K562 (cell line): ENCODE data around the gene CORIN. TPM values are rescaled to one million over a fixed set of nuclear protein-coding genes. Genes with fewer than 3 reads are reported as not detected.

Experiments
- ATAC-seq: fragments of 200-7000 bp; cut with Tn5 transposase; 3 replicates; pipeline ENCODE4 v1.9.1; 2020; ENCODE audit warnings: moderate library complexity
- BruUV-seq: library from RNA; stranded (reverse); fragments of 400-500 nt; replicated peaks from 2 replicates; lab custom pipeline; 2021; lab: Mats Ljungman, UMichigan
- CTCF ChIA-PET: fragments of 300-600 bp; formaldehyde crosslinking; extraction: SDS; loops from one replicate; lab custom pipeline; 2021; ENCODE audit warnings: low intra/inter-chr PET ratio; lab: Yijun Ruan, JAX
- POLR2A ChIA-PET: fragments of 300-600, 350-650 bp; sonication (Branson Sonifier 250); formaldehyde crosslinking; extraction: SDS; loops from one replicate; lab custom pipeline; 2021; ENCODE audit warnings: antibody characterized with exemption, inconsistent platforms; lab: Yijun Ruan, JAX
- DNase-seq, 4 experiments: peaks; one replicate each; pipeline versions ENCODE4 v3.0.0 to v3.0.0-alpha.2; 2011 to 2018; ENCODE audit warnings: low spot score in 3 of 4, mixed read lengths in 3 of 4; ENCODE audit errors: extremely low read depth in 1 of 4
- FAIRE-seq: peaks from 2 replicates; lab custom pipeline; 2011; peaks lifted over from hg19 to GRCh38; lab: Jason Lieb, UNC
- H2AFZ ChIP-seq: 2 replicates; pipeline ENCODE4 v1.6.0; 2011; ENCODE audit warnings: low read depth, low read length, control low read depth, inconsistent platforms
- H3K27ac ChIP-seq: fragments of 200-600 bp; 3 replicates; pipeline ENCODE4 v1.8.0; 2011; ENCODE audit warnings: low read depth, mild to moderate bottlenecking, control low read depth, inconsistent platforms, low read length, moderate library complexity, mixed read lengths; ENCODE audit errors: extremely low read depth
- H3K27me3 ChIP-seq, 2 experiments: fragments of 300-600 bp in 1 of 2; 2 replicates in 1 of 2; 3 replicates in 1 of 2; pipeline versions ENCODE4 v1.6.0 to v1.8.0; 2011; ENCODE audit warnings: inconsistent platforms in 2 of 2, low read length in 2 of 2, mild to moderate bottlenecking in 1 of 2, mixed read lengths in 1 of 2, moderate library complexity in 1 of 2; ENCODE audit not compliant: control insufficient read depth in 2 of 2, insufficient read depth in 2 of 2
- H3K36me3 ChIP-seq: fragments of 300-600 bp; 3 replicates; pipeline ENCODE4 v1.8.0; 2011; ENCODE audit warnings: mild to moderate bottlenecking, low read length, inconsistent platforms; ENCODE audit not compliant: control insufficient read depth, insufficient read depth
- H3K4me1 ChIP-seq, 2 experiments: fragments of 200-600 bp in 1 of 2; replicated peaks in 1 of 2; 2 replicates in 1 of 2; 3 replicates in 1 of 2; pipeline versions ENCODE4 v1.5.1 to v1.8.0; 2011; ENCODE audit warnings: inconsistent platforms in 2 of 2, low read length in 2 of 2, mild to moderate bottlenecking in 1 of 2, mixed read lengths in 1 of 2, moderate library complexity in 1 of 2; ENCODE audit not compliant: control insufficient read depth in 2 of 2, insufficient read depth in 2 of 2
- H3K4me2 ChIP-seq: 2 replicates; pipeline ENCODE4 v1.6.1; 2011; ENCODE audit warnings: low read length, control low read depth, inconsistent platforms, mixed read lengths; ENCODE audit not compliant: insufficient read depth
- H3K4me3 ChIP-seq: fragments of 200-600 bp; sonication (generic), shearing (Covaris generic); 2 replicates; pipeline ENCODE4 v1.5.1; 2016; ENCODE audit warnings: control low read depth, inconsistent platforms
- H3K79me2 ChIP-seq: fragments of 200-600 bp; 3 replicates; pipeline ENCODE4 v1.8.0; 2011; ENCODE audit warnings: low read length, inconsistent platforms; ENCODE audit not compliant: control insufficient read depth, insufficient read depth
- H3K9ac ChIP-seq, 2 experiments: 2 replicates each; pipeline versions ENCODE4 v1.6.0 to v1.6.1; 2011; ENCODE audit warnings: low read depth in 2 of 2, low read length in 2 of 2, control low read depth in 1 of 2, inconsistent platforms in 1 of 2, mild to moderate bottlenecking in 1 of 2, mixed read lengths in 1 of 2; ENCODE audit not compliant: insufficient read depth in 1 of 2
- H3K9me1 ChIP-seq: one replicate; pipeline ENCODE4 v1.6.0; 2011; ENCODE audit warnings: inconsistent platforms, mild to moderate bottlenecking, low read length, moderate library complexity; ENCODE audit not compliant: control insufficient read depth, insufficient read depth
- H3K9me3 ChIP-seq: replicated peaks from 2 replicates; pipeline ENCODE4 v1.5.1; 2011; ENCODE audit warnings: low read depth, low read length, inconsistent platforms; ENCODE audit not compliant: control insufficient read depth, insufficient read depth
- H4K20me1 ChIP-seq: replicated peaks from 2 replicates; pipeline ENCODE4 v1.6.1; 2011; ENCODE audit warnings: low read length, inconsistent platforms, mixed read lengths; ENCODE audit not compliant: control insufficient read depth, insufficient read depth
- AFF1 ChIP-seq, 2 experiments: fragments of 450-650 bp; IDR thresholded peaks; 2 replicates each; pipeline ENCODE4 v1.6.1; 2018; ENCODE audit warnings: mild to moderate bottlenecking in 2 of 2, low read depth in 1 of 2; ENCODE audit not compliant: partially characterized antibody in 2 of 2
- CEBPZ ChIP-seq: fragments of 150-350 bp; IDR thresholded peaks from 2 replicates; pipeline ENCODE4 v1.6.1; 2014; ENCODE audit warnings: low read depth, mild to moderate bottlenecking, low read length, borderline replicate concordance
- DPF2 ChIP-seq: fragments of 450-650 bp; IDR thresholded peaks from 2 replicates; pipeline ENCODE4 v1.6.1; 2016
- FOXK1 ChIP-seq: sonication (generic); formaldehyde crosslinking; IDR thresholded peaks from 2 replicates; pipeline ENCODE4 v1.8.0; 2022; ENCODE audit warnings: missing genetic modification reagents, mild to moderate bottlenecking, borderline replicate concordance
- MTA2 ChIP-seq: fragments of 450-650 bp; IDR thresholded peaks from 2 replicates; pipeline ENCODE4 v1.6.1; 2016; ENCODE audit warnings: low read depth
- MTA3 ChIP-seq: fragments of 450-650 bp; formaldehyde crosslinking; IDR thresholded peaks from 2 replicates; pipeline ENCODE4 v1.6.1; 2017; ENCODE audit warnings: mild to moderate bottlenecking, borderline replicate concordance
- MYNN ChIP-seq, 2 experiments: sonication (generic); formaldehyde crosslinking in 1 of 2; IDR thresholded peaks; 2 replicates each; pipeline versions ENCODE4 v1.5.0 to v1.6.1; 2016 to 2020; ENCODE audit warnings: antibody characterized with exemption in 1 of 2, missing genetic modification reagents in 1 of 2
- NR1H2 ChIP-seq: sonication (generic); formaldehyde crosslinking; IDR thresholded peaks from 2 replicates; pipeline ENCODE4 v1.4.0; 2020; ENCODE audit warnings: mild to moderate bottlenecking, missing genetic modification reagents
- USF1 ChIP-seq: sonication (generic); formaldehyde crosslinking; IDR thresholded peaks from 2 replicates; pipeline ENCODE4 v1.9.0; 2022; ENCODE audit warnings: mild to moderate bottlenecking, missing genetic modification reagents
- WGBS: fragments of 100-300 bp; shearing (Covaris generic); methylation state at CpG from one replicate; pipeline ENCODE4 v1.1.6; 2016; ENCODE audit warnings: low coverage, mixed read lengths; ENCODE audit not compliant: insufficient coverage; ENCODE audit errors: missing lambda C conversion rate; 5-methylcytosine and 5-hydroxymethylcytosine counted together
- in situ Hi-C: fragments of 300-500 bp; cut with MboI; formaldehyde crosslinking; loops from 4 replicates; pipeline ENCODE4 v1.15.0; 2018; ENCODE audit warnings: inconsistent platforms, mixed read lengths
- intact Hi-C: fragments of 100-400 bp; cut with micrococcal nuclease; formaldehyde crosslinking; loops from 2 replicates; pipeline ENCODE4 v1.14.2; 2022
- polyA plus RNA-seq, 8 experiments: library from polyadenylated mRNA; depleted of rRNA in 4 of 8; stranded (reverse) in 5 of 8; unstranded in 3 of 8; fragments of >200 nt; fragmentation: Nextera tagmentation in 2 of 8; fragmentation: Illumina TruSeq in 1 of 8; extraction: Ambion mirVana in 2 of 8; extraction: Trizol in 1 of 8; gene quantifications; 2 replicates each; pipeline versions ENCODE4 v1.2.1 to v1.2.3, GENCODE V29; 2011 to 2014; ENCODE audit warnings: inconsistent platforms in 1 of 8, missing spikeins in 1 of 8
- total RNA-seq, 7 experiments: library from RNA; depleted of rRNA in 6 of 7; stranded (reverse); fragments of >200 nt in 6 of 7; fragmentation: Illumina TruSeq in 2 of 7; extraction: Trizol in 2 of 7; gene quantifications; 2 replicates each; pipeline versions ENCODE4 v1.2.1 to v1.2.3, GENCODE V29; 2011 to 2021; ENCODE audit warnings: low replicate concordance in 1 of 7

CORIN gene
- total and polyA plus RNA-seq, 9 of the 15 experiments (the other 6 are each of a cell fraction or from before 2014, with no cell fraction given), result 0.04 to 0.31 (median 0.08) TPM; not detected in 4

- TF ChIP-seq FOXK1 (CRISPR knock-in tag) (no peak), CEBPZ (no peak)
Measured at GRCh38 chr4:47717188-47717587, 120.7 kb downstream of the CORIN start (continued).

GRCh38 chr4:47715716-47716416, 122.0 kb downstream of the CORIN start:
- Histone ChIP-seq H3K4me2 (no peak overlapping the region), H4K20me1 (no peaks in the 10 kb centered on the region), H3K9me3 (no peaks in the 10 kb centered on the region), H3K27ac (no peak overlapping the region), H3K27me3 (no peaks in the 10 kb centered on the region; a peak in 1 of 5 replicates), H3K79me2 (no peaks in the 10 kb centered on the region), H3K4me3 (no peak overlapping the region), H2AFZ (no peak overlapping the region), H3K4me1 (no peaks in the 10 kb centered on the region), H3K9ac (no peak overlapping the region), H3K9me1 (no peaks in the 10 kb centered on the region), H3K36me3 (no peaks in the 10 kb centered on the region)
- 0% methylated on average over 3 of the region's 3 CpGs for WGBS
- ATAC-seq, result no peak
- TF ChIP-seq MTA2 (no peak), AFF1 (IDR thresholded peaks at IDR 0.05; ENCODE audit: low read depth in 1 of 2, partially characterized antibody in 2 of 2) (no peak), MTA3 (no peak), DPF2 (no peak), USF1 (no peak), NR1H2 (no peak), MYNN (IDR thresholded peaks at IDR 0.05) (no peak), MYNN (CRISPR knock-in tag; IDR thresholded peaks at IDR 0.05) (no peak)
- in situ Hi-C loops, result no loop called here
- no peak for DNase-seq
- intact Hi-C loops, result no loop called here
- FAIRE-seq, result no peak
- BruUV-seq, result no TSS peak
- ChIA-PET CTCF (no interaction called here), POLR2A (no interaction called here)
